IMR-90 (cell line): ENCODE data around the gene CAMKMT. TPM values are rescaled to one million over a fixed set of nuclear protein-coding genes. Genes with fewer than 3 reads are reported as not detected.

ENCODE experiments used
- ATAC-seq: fragments of 200-7000 bp; cut with Tn5 transposase; 2 replicates; pipeline ENCODE4 v1.9.1; 2020; ENCODE audit warnings: low read depth, mild to moderate bottlenecking, moderate library complexity
- BruUV-seq: library from RNA; stranded (reverse); fragments of 400-500 nt; replicated peaks from 2 replicates; lab custom pipeline; 2021; lab: Mats Ljungman, UMichigan
- CTCF ChIA-PET: fragments of 300-600 bp; formaldehyde crosslinking; extraction: SDS; loops from one replicate; lab custom pipeline; 2021; ENCODE audit warnings: antibody characterized with exemption; lab: Yijun Ruan, JAX
- POLR2A ChIA-PET: fragments of 300-600 bp; sonication (Branson Sonifier 250); formaldehyde crosslinking; loops from one replicate; lab custom pipeline; 2022; ENCODE audit warnings: antibody characterized with exemption; ENCODE audit not compliant: unreplicated experiment; lab: Charles Lee
- DNase-seq: peaks from one replicate; pipeline ENCODE4 v3.0.0; 2013
- H2AFZ ChIP-seq: replicated peaks from 2 replicates; pipeline ENCODE3; 2013; ENCODE audit warnings: low read length, mild to moderate bottlenecking; ENCODE audit not compliant: poor library complexity
- H2AK5ac ChIP-seq: 2 replicates; pipeline ENCODE4 v1.6.1; 2013; ENCODE audit warnings: low read depth, low read length, inconsistent platforms
- H2AK9ac ChIP-seq: replicated peaks from 2 replicates; pipeline ENCODE3; 2013; ENCODE audit warnings: mild to moderate bottlenecking, low read depth, low read length, moderate library complexity; ENCODE audit not compliant: poor library complexity
- H2BK120ac ChIP-seq: 2 replicates; pipeline ENCODE4 v1.6.1; 2013; ENCODE audit warnings: low read depth, low read length, inconsistent platforms
- H2BK15ac ChIP-seq: 3 replicates; pipeline ENCODE4 v1.6.1; 2013; ENCODE audit warnings: low read depth, low read length, inconsistent platforms
- H2BK20ac ChIP-seq: 2 replicates; pipeline ENCODE4 v1.6.1; 2013; ENCODE audit warnings: low read depth, mild to moderate bottlenecking, inconsistent platforms, low read length, moderate library complexity
- H2BK5ac ChIP-seq: 2 replicates; pipeline ENCODE4 v1.6.1; 2013; ENCODE audit warnings: mild to moderate bottlenecking, low read depth, low read length, inconsistent platforms; ENCODE audit not compliant: poor library complexity, severe bottlenecking
- H3K14ac ChIP-seq: replicated peaks from 2 replicates; pipeline ENCODE4 v1.6.1; 2013; ENCODE audit warnings: low read depth, low read length, inconsistent platforms
- H3K18ac ChIP-seq: 2 replicates; pipeline ENCODE4 v1.6.1; 2013; ENCODE audit warnings: low read depth, low read length, control low read depth
- H3K23ac ChIP-seq: 2 replicates; pipeline ENCODE4 v1.6.1; 2013; ENCODE audit warnings: low read depth, low read length, inconsistent platforms
- H3K27ac ChIP-seq: 2 replicates; pipeline ENCODE4 v1.5.1; 2013; ENCODE audit warnings: mild to moderate bottlenecking, control low read depth, low read length; ENCODE audit not compliant: insufficient read depth
- H3K27me3 ChIP-seq: 2 replicates; pipeline ENCODE4 v1.6.1; 2013; ENCODE audit warnings: low read length; ENCODE audit not compliant: control insufficient read depth, insufficient read depth
- H3K36me3 ChIP-seq: 2 replicates; pipeline ENCODE4 v1.6.1; 2013; ENCODE audit warnings: low read length, mixed read lengths; ENCODE audit not compliant: control insufficient read depth, insufficient read depth
- H3K4ac ChIP-seq: 2 replicates; pipeline ENCODE4 v1.6.1; 2013; ENCODE audit warnings: low read depth, low read length, inconsistent platforms
- H3K4me1 ChIP-seq: 2 replicates; pipeline ENCODE4 v1.6.1; 2013; ENCODE audit warnings: low read length, mixed read lengths; ENCODE audit not compliant: control insufficient read depth, insufficient read depth
- H3K4me2 ChIP-seq: 2 replicates; pipeline ENCODE4 v1.6.1; 2013; ENCODE audit warnings: low read depth, mild to moderate bottlenecking, control low read depth, low read length, moderate library complexity
- H3K4me3 ChIP-seq: 2 replicates; pipeline ENCODE4 v1.5.1; 2013; ENCODE audit warnings: low read depth, mild to moderate bottlenecking, control low read depth, low read length, moderate library complexity; ENCODE audit not compliant: insufficient read depth
- H3K56ac ChIP-seq: 2 replicates; pipeline ENCODE4 v1.6.1; 2013; ENCODE audit warnings: low read length, inconsistent platforms; ENCODE audit not compliant: insufficient read depth; ENCODE audit errors: extremely low read depth
- H3K79me1 ChIP-seq, 2 experiments: 2 replicates each; pipeline ENCODE4 v1.6.1; 2013; ENCODE audit warnings: low read length in 2 of 2, inconsistent platforms in 1 of 2, low read depth in 1 of 2
- H3K9ac ChIP-seq: 2 replicates; pipeline ENCODE4 v1.6.1; 2013; ENCODE audit warnings: low read depth, low read length, control low read depth
- H3K9me1 ChIP-seq: 2 replicates; pipeline ENCODE4 v1.6.1; 2013; ENCODE audit warnings: low read length, inconsistent platforms; ENCODE audit not compliant: insufficient read depth
- H3K9me3 ChIP-seq: 2 replicates; pipeline ENCODE4 v1.6.1; 2013; ENCODE audit warnings: low read length; ENCODE audit not compliant: control insufficient read depth, insufficient read depth
- H4K20me1 ChIP-seq: 2 replicates; pipeline ENCODE4 v1.6.1; 2013; ENCODE audit warnings: low read length, inconsistent platforms; ENCODE audit not compliant: insufficient read depth
- H4K5ac ChIP-seq: 2 replicates; pipeline ENCODE4 v1.6.1; 2013; ENCODE audit warnings: mild to moderate bottlenecking, low read depth, low read length, control low read depth
- H4K8ac ChIP-seq, 2 experiments: 2 replicates each; pipeline ENCODE4 v1.6.1; 2013; ENCODE audit warnings: low read depth in 2 of 2, low read length in 2 of 2, control low read depth in 1 of 2, inconsistent platforms in 1 of 2
- H4K91ac ChIP-seq: 2 replicates; pipeline ENCODE4 v1.6.1; 2013; ENCODE audit warnings: low read depth, low read length, inconsistent platforms; ENCODE audit not compliant: insufficient read depth
- CEBPB ChIP-seq: IDR thresholded peaks from 2 replicates; pipeline ENCODE4 v1.6.1; 2012; ENCODE audit warnings: low read depth, low read length, improper control_type of control experiment
- CHD1 ChIP-seq: IDR thresholded peaks from 2 replicates; pipeline ENCODE4 v1.6.1; 2012; ENCODE audit warnings: low read depth, low read length, improper control_type of control experiment
- CTCF ChIP-seq: conservative IDR thresholded peaks from 2 replicates; pipeline ENCODE4 v1.5.1; 2012; ENCODE audit warnings: mild to moderate bottlenecking, low read depth, low read length, improper control_type of control experiment
- FOS ChIP-seq: fragments of 150-350 bp; IDR thresholded peaks from 2 replicates; pipeline ENCODE4 v1.6.1; 2016; ENCODE audit warnings: low read depth, low read length
- POLR2A ChIP-seq: IDR thresholded peaks from 2 replicates; pipeline ENCODE4 v1.6.1; 2012; ENCODE audit warnings: mild to moderate bottlenecking, low read depth, low read length
- RCOR1 ChIP-seq: IDR thresholded peaks from 2 replicates; pipeline ENCODE4 v1.6.1; 2012; ENCODE audit warnings: mild to moderate bottlenecking, low read length, improper control_type of control experiment; ENCODE audit not compliant: insufficient replicate concordance
- RFX5 ChIP-seq: IDR thresholded peaks from 2 replicates; pipeline ENCODE4 v1.8.0; 2012; ENCODE audit warnings: low read depth, mild to moderate bottlenecking, low read length, moderate library complexity
- SMC3 ChIP-seq: fragments of 150-350 bp; IDR thresholded peaks from 2 replicates; pipeline ENCODE4 v1.6.1; 2016; ENCODE audit warnings: low read depth, mild to moderate bottlenecking, antibody characterized with exemption, low read length, moderate library complexity
- WGBS, 2 experiments: methylation state at CpG; one replicate each; pipeline versions ENCODE4 v1.1.5 to v1.1.7; 2013; ENCODE audit warnings: missing lambda C conversion rate in 2 of 2; ENCODE audit not compliant: insufficient read length in 1 of 2; ENCODE audit errors: extremely low coverage in 2 of 2; 5-methylcytosine and 5-hydroxymethylcytosine counted together
- dilution Hi-C: fragments of 300-500 bp; cut with HindIII; formaldehyde crosslinking; loops from one replicate; pipeline ENCODE4 v1.14.3; 2018; ENCODE audit warnings: low sequenced_read_pairs; ENCODE audit not compliant: unreplicated experiment
- in situ Hi-C: fragments of 300-500 bp; cut with MboI; formaldehyde crosslinking; loops from 3 replicates; pipeline ENCODE4 v1.14.3; 2019; ENCODE audit warnings: low sequenced_read_pairs, inconsistent platforms, mixed read lengths
- intact Hi-C: fragments of 100-400 bp; cut with micrococcal nuclease; formaldehyde crosslinking; loops from 2 replicates; pipeline ENCODE4 v1.10.0; 2022
- polyA plus RNA-seq, 3 experiments: library from polyadenylated mRNA; depleted of rRNA; stranded (reverse); fragments of >200 nt; gene quantifications; 2 replicates each; pipeline ENCODE4 v1.2.3, GENCODE V29; 2012; ENCODE audit warnings: low replicate concordance in 1 of 3
- total RNA-seq: library from RNA; depleted of rRNA; stranded (reverse); fragments of >200 nt; gene quantifications from 2 replicates; pipeline ENCODE4 v1.2.3, GENCODE V29; 2012
- TF ChIP-seq, protein P1 (sequence below): fragments of 150-350 bp; IDR thresholded peaks from 2 replicates; pipeline ENCODE4 v1.6.1; 2017; ENCODE audit warnings: mild to moderate bottlenecking, antibody characterized with exemption, low read length, low read depth
- TF ChIP-seq, protein P2 (sequence below): fragments of 150-350 bp; IDR thresholded peaks from 2 replicates; pipeline ENCODE4 v1.6.1; 2016; ENCODE audit warnings: low read depth, mild to moderate bottlenecking, low read length, moderate library complexity, borderline replicate concordance

CAMKMT gene
- total and polyA plus RNA-seq, 2 of the 4 experiments (the other 2 are of a cell fraction): 4.4 to 6.8 TPM

DNA sequence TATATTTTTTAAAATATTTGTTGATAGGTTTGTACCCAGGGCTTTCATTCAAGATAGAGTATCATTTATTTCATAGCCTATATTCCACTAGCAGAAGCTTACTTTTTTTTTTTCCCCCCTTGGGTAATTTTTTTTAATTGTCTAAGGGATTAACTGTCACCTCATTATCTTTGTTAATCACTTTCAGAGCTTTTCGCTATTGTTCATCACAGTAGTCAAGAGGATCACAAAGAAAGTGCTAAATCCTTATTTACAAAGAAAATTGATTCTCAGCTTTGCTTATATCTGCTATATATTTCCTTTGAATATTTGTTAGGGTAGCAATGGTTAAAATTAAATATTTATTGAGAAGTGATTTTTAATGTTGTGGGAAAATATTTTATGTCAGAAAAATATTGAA lies 59.0 kb downstream of the CAMKMT start:
- CTCF ChIA-PET: no interaction called here
- intact Hi-C loops: no loop called here
- ATAC-seq (no peak), DNase-seq (no peak)
- no peak overlapping the region for H3K23ac ChIP-seq
- H3K27me3 ChIP-seq: no peaks in the 10 kb centered on the region
- no peak overlapping the region for H3K9ac ChIP-seq
- no peak overlapping the region for H3K4me3 ChIP-seq
- H3K18ac ChIP-seq: no peak overlapping the region
- no peak overlapping the region for H2AFZ ChIP-seq
- TF ChIP-seq RCOR1: no peak
- no peak for TF ChIP-seq SMC3
- TF ChIP-seq, protein P1, sequence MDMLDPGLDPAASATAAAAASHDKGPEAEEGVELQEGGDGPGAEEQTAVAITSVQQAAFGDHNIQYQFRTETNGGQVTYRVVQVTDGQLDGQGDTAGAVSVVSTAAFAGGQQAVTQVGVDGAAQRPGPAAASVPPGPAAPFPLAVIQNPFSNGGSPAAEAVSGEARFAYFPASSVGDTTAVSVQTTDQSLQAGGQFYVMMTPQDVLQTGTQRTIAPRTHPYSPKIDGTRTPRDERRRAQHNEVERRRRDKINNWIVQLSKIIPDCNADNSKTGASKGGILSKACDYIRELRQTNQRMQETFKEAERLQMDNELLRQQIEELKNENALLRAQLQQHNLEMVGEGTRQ: no peak
- no peak for TF ChIP-seq POLR2A
- no peak for TF ChIP-seq CEBPB
- TF ChIP-seq CHD1: no peak
- no peak for TF ChIP-seq CTCF
- no peak for TF ChIP-seq FOS
- no peak for TF ChIP-seq RFX5
- TF ChIP-seq, protein P2, sequence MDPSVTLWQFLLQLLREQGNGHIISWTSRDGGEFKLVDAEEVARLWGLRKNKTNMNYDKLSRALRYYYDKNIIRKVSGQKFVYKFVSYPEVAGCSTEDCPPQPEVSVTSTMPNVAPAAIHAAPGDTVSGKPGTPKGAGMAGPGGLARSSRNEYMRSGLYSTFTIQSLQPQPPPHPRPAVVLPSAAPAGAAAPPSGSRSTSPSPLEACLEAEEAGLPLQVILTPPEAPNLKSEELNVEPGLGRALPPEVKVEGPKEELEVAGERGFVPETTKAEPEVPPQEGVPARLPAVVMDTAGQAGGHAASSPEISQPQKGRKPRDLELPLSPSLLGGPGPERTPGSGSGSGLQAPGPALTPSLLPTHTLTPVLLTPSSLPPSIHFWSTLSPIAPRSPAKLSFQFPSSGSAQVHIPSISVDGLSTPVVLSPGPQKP: no peak
- H3K9me3 ChIP-seq: no peaks in the 10 kb centered on the region; the same call in 1 of the 2 replicates
- H2BK120ac ChIP-seq: no peak overlapping the region
- no peak overlapping the region for H3K14ac ChIP-seq
- H3K4ac ChIP-seq: no peak overlapping the region
- WGBS, 2 experiments: no CpG with 5 or more reads among the region's 1 CpG
- H3K36me3 ChIP-seq: no peaks in the 10 kb centered on the region
- no peak overlapping the region for H2BK15ac ChIP-seq
- H3K4me1 ChIP-seq: no peaks in the 10 kb centered on the region
- no peak overlapping the region for H2AK5ac ChIP-seq
- no peak overlapping the region for H3K4me2 ChIP-seq
- H4K91ac ChIP-seq: no peak overlapping the region
- BruUV-seq: no TSS peak
- dilution Hi-C loops: no loop called here
- H3K79me1 ChIP-seq: no peaks in the 10 kb centered on the region
- H2AK9ac ChIP-seq: no peak overlapping the region
- H3K27ac ChIP-seq: no peak overlapping the region
- H4K20me1 ChIP-seq: no peaks in the 10 kb centered on the region
- no peak overlapping the region for H2BK20ac ChIP-seq
- POLR2A ChIA-PET: no interaction called here
- no peak overlapping the region for H3K56ac ChIP-seq
- no peak overlapping the region for H4K8ac ChIP-seq
- in situ Hi-C loops: no loop called here
- H4K5ac ChIP-seq: no peak overlapping the region
- 0 out of 2 replicates have a peak, but pooled peaks cover 3% of the 10 kb centered on the region for H3K9me1 ChIP-seq
- H2BK5ac ChIP-seq: no peak overlapping the region
